HG03196 (cell line): ENCODE data around the gene SPSB3.

Source experiments
- ATAC-seq: cut with Tn5 transposase; IDR thresholded peaks from one replicate; pipeline ENCODE4 v1.9.1; 2021; ENCODE audit not compliant: unreplicated experiment

The SPSB3 gene

GRCh38 chr16:1782408-1783264 is at the start of gene SPSB3, which contains the start of gene NUBP2:
TSS of gene SPSB3 (minus strand) at chr16:1782571. CDS start at chr16:1781483, 1,088 bp downstream.
TSS of gene NUBP2 (plus strand) at chr16:1782960. CDS start at chr16:1783021, 61 bp downstream.
- peak; percentile 81 for ATAC-seq

GRCh38 chr16:1831186-1832075 is 49.1 kb upstream of the SPSB3 start:
- no peak for ATAC-seq

GRCh38 chr16:1830213-1830612 is 47.8 kb upstream of the SPSB3 start:
- no peak for ATAC-seq

GRCh38 chr16:1828645-1829410 is 46.5 kb upstream of the SPSB3 start:
- ATAC-seq, result no peak

GRCh38 chr16:1826691-1827573 is 44.6 kb upstream of the SPSB3 start, which contains the start of the genes FAHD1 and HAGH:
TSS of gene FAHD1 (plus strand) at chr16:1827206. CDS start at chr16:1827239, 33 bp downstream.
TSS of gene HAGH (minus strand) at chr16:1826825. CDS start at chr16:1826787, 38 bp downstream.
- ATAC-seq, result peak; percentile 76

GRCh38 chr16:1825864-1826690 is 43.7 kb upstream of the SPSB3 start:
- ATAC-seq, result peak; percentile 44

- ATAC-seq, result no peak
Measured at GRCh38 chr16:1825381-1825863, 43.1 kb upstream of the SPSB3 start.

- ATAC-seq, result no peak
Measured at GRCh38 chr16:1823821-1824220, 41.5 kb upstream of the SPSB3 start.

GRCh38 chr16:1822801-1823200 is 40.4 kb upstream of the SPSB3 start:
- ATAC-seq, result no peak

GRCh38 chr16:1821861-1822611 is 39.7 kb upstream of the SPSB3 start:
- ATAC-seq, result no peak

GRCh38 chr16:1820946-1821290 is 38.5 kb upstream of the SPSB3 start:
- ATAC-seq, result no peak

GRCh38 chr16:1820096-1820945 is 38.0 kb upstream of the SPSB3 start:
- ATAC-seq, result no peak

GRCh38 chr16:1819611-1820010 is 37.2 kb upstream of the SPSB3 start:
- no peak for ATAC-seq

- ATAC-seq, result no peak
Measured at GRCh38 chr16:1818873-1819525, 36.6 kb upstream of the SPSB3 start.

- no peak for ATAC-seq
Measured at GRCh38 chr16:1818204-1818872, 36.0 kb upstream of the SPSB3 start.

- no peak for ATAC-seq
Measured at GRCh38 chr16:1817716-1818115, 35.3 kb upstream of the SPSB3 start.
